GM18519 (cell line): ENCODE results near the gene PRLR.

Experiments used
- ATAC-seq: cut with Tn5 transposase; IDR thresholded peaks from one replicate; pipeline ENCODE4 v1.9.1; 2021; ENCODE audit warnings: mild to moderate bottlenecking, moderate library complexity; ENCODE audit not compliant: unreplicated experiment, low FRiP score

The PRLR gene

DNA sequence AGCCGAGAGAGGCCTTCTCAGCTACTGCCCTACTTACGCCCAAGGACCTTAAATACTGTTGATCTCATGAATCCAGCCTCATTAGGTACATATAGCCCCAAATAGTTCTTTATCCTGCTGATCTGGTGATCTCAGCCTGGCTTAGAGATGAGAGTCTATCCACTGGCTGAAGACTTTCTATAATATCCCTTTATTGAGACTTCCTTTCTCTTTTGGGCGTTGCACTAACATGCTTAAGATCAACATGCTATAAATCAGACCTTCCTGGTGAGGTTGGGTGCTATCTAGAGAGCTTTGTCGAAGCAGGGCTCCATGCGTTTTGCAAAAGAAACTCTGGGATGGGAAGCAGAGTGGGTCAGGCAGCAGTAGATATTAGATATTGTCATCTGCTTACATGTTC is 138.6 kb downstream of the PRLR start:
- no peak for ATAC-seq

DNA sequence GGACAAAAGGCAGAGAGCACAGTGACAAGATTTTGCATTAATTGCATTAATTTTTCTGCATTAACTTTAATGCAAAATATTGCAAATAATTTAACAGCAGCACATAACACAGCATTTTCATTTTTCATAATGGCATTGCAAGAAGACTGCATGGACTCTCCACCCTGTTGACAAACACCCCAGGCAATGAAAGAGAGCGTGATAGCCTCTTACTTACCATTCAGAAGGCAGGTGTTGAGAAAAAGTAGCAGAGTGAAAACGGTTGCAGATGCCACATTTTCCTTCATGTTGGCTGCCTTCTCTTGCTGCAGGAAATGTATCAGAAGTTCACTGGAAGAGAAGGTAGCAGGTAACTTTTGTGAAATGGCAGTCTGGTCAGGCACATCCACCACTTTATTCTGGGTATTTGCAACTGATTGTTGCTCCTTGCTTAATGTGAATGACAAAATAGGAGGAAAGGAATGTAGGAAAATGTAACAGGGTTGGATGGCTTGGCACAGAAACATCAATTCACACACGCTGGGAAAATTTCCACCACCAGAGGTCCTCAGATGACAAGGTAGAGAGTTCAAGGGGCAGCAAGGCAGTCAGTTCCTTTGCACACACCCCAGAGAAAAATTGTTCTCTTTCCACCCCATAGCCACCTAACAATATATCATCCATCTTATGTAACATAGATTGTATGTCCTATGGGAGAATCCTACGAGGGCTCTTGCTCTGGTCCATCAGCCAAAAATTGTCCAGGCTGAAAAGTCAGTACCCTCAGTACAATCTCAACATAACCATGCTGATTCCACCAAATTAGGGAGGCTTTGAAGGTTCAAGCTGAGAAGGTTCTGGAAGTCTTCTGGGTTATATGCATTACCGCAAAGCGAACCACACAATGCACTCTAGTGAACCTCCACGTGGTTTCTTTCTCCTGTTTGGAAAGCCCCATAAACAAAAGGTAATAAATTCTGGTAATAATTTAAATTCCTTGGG is 140.7 kb downstream of the PRLR start:
- ATAC-seq, result no peak

DNA sequence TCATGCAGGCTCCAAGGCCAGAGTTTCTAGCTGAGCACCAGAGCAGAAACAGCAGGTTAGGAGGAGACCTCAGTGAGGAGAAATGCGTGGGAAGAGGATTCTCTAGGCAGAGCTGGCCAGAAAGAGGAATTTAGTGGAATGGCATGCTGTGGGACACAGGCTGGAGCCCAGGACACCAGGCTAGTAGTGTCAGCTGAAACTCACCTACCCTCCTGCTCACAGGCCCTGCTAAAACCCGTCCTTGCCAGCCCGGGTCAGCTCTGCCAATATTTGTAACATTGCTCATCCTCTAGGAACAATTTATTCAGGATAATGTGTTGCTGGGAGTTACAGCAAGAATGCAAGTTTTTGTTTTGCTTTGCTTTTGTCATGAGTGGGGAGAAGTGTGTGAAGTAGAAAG is 142.3 kb downstream of the PRLR start:
- no peak for ATAC-seq

DNA sequence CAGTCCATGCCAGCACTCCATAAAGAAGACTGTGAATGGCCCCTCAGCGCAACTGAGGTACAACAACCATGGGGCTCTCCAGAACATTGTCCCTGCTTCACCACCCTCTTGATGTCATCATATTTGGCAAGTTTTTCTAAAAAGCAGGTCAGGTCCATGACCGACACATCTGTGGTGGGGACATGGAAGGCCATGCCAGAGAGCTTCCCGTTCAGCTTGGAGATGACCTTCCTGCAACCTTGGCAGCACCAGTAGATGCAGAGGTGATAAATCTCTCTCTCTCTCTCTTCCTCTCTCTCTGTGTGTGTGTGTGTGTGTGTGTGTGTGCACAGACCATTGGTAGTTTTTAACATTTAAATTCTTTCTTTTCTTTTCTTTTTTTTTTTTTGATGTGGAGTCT is 147.1 kb downstream of the PRLR start:
- ATAC-seq, result no peak

DNA sequence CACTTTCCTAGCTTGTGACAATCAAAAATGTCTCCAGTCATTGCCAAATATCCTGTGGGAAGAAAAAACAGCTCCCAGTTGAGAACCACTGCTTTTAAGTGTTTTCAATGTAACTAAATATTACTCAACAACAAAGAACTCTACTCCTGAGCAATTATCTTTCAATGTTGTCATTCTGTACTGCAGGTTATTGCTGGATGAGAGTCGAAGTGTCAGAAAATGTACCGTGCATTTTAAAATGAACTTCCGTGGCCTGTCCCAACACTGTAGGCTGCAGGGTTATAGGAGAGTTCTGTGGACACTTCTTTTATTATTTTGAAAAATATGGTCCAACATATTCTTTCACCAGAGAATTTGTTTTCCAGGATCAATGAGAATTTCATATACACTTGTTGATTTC is 147.8 kb downstream of the PRLR start:
- no peak for ATAC-seq

DNA sequence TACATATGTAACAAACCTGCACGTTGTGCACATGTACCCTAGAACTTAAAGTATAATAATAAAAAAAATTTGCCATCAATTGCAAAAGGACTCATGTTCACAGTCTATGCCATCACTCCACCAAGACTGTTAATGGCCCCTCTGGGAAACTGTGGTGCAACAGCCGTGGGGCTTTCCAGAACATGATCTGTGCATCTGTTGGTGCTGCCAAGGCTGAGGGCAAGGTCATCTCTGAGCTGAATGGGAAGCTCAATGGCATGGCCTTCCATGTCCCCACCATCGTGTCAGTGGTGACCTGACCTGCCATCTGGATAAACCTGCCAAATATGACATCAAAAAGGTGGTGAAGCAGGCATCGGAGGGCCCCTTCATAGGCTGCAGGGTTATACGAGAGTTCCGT is 149.2 kb downstream of the PRLR start:
- ATAC-seq, result no peak

DNA sequence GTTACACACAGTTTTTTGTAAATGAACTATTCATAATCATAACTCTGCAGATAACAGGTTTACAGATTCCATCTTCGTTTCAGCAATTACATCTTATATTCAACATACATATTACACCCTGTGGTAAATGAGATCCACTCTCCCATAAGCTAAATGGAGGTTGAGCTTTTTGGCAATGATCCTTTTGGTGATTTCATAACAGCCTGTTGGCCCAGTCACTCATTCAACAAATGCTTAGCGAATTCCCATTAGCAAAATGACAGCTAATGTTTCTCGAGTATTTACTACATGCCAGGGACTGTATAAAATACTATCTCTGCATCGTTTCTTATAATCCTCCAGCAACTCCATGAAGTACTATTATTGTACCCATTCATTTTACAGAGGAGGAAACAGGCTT is 157.1 kb downstream of the PRLR start:
- ATAC-seq, result no peak

DNA sequence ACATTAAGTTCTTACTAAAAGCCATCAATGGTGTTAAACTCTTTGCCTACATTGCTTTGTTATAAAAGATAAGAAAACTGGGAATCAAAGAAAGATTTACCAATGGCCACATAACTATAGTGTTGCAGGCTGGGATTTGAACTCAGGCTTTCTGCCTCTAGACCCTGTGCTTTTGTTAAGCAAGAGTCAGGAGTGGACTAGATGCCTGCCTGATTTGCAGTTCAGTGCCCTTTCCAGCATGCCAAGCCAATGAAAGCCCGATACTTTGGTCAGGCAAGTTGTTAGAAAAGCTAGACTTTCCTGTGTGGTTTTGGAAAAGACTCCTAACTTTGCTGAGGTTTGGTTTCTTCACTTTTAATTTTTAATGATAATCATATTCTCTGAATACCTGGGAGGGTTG is 161.1 kb downstream of the PRLR start:
- ATAC-seq, result no peak

DNA sequence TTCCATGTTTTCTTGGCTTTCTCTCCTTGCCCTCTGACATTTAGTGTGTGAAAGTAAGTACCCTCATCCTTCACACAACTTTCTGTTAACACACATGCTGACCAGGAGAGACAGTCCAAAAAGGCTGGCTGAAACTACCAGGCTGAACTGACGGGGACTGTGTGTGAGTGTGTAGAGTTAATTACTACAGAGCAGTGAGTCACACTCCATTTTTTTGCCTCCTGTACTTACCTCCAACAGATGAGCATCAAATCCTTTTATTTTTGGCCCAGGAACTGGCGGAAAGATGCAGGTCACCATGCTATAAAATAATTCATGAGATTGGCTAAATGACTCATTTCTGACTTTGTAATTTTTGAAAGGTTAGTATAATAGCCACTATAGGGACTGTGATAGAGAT is 162.3 kb downstream of the PRLR start:
- ATAC-seq, result no peak

DNA sequence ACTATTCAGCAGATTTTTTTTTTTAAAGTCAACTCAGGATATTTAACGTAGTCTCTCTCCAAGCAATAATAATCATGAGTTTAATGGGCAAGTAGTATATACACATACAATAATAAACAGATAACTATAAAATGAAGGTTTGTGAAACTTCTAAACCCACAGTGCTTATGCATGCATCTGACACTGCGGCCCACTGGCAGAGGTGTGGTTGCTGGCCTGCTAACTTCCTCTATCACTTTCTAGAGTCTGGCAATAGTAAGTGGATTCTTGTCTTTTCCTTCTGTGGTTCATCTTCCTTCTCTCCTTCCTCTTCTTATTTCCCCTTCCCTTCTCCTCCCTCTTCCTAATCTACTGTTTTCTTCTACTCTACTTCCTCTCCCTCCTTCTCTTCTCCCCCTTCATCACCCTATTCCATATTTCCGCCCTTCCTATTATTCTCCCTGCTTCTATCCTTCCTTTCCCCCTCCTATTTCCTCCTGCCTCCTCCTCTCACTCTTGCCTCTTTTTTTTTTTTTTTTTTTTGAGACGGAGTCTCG is 164.0 kb downstream of the PRLR start:
- ATAC-seq, result peak; percentile 47

DNA sequence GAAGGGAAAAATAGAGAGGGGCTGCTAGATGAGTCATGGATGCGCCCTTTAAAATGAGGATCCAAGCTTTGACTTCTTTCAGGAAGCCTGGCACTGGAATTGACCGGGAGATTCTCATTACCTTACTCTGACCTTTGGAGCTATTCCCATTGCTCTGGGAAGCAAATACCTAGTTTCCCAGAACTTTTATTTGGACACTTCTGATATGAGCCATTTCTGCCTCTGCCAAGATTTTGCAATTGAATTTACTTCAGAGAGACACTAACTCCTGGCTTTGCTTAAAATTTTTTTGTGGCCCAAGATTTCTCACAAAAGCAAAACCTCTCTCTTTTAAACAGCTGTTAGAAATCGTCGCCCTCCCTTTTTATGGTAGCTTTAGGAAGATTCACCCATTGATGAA is 166.9 kb downstream of the PRLR start:
- ATAC-seq, result no peak

DNA sequence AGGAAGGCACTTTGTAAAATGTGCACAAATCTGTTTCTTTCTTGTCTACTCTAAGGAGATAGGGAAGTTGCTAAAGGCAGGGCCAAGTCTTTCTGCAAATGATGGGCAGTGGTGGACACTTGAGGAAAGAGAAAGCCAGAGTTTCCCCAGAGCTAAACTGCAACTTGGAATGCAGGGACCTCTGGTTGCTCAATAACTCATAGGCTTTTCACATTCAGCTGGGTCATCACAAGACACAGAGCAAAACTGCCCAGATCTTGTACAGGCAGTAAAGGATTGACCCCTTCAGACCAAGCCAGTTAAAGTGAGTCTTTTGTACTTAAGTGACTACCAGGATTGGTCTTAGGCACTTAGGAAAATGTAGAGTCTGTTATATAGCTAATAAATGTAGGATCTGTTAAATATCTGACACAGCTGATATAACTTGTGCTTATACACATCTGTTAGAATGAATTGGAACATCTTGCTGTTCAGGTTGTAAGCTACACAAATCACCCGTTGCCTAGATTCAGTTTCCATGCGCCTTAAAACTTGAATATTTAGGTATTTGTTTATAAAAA is 169.0 kb downstream of the PRLR start:
- no peak for ATAC-seq

DNA sequence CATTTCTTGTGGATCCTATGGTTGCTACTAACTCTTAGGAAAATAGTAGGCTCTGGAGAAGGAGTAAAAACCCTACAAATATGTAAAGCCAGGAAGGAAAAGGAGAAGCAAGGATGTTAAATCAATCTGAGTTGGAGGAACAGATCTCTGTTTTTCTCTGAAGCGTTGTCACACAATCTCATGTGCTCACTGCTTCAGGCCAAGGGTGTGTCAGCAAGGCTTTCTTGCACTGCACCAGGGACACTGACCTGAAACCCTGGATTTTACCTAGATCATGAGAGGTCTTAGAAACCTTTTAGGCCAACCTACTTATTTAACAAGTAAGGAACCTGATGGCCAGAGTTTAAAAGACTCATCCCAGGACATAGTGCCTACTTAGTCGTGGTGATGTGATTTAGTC is 170.1 kb downstream of the PRLR start:
- ATAC-seq, result no peak

DNA sequence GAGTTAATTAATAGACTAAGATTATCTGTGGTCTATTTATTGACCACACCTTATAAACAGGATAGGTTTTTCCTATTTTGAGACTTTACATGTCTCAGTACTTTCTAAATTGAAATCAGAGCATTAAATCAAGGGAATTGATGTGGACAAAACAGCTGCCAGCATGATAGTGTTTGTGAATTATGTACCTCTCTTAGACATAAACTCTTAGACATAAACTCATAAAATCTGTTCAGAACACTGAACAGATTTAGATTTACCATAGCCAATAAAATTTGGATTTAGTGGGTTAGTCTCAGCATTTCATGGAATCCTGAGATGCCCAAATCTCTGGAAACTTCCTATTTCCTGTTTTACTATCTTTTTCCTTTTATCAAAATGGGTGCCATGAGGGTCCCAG is 171.0 kb downstream of the PRLR start:
- ATAC-seq, result no peak

DNA sequence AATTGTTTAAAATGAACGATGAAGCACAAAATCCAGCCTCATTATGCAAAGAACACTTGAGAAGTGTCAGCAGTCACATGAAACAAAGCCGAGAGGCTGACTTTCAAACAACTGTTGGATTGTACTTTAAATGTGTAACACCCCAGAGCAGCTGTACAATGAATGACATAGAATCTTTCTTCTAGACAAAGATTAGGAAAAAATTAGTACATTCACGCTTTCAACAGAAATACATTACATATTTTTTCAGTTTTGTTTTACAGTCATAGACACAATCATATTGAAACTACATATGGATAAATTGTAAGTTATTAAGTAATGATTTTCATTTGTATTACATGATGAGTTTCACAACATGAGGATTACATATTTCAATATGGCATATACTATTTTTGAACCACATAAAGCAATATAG is 171.9 kb downstream of the PRLR start:
- ATAC-seq, result peak; percentile 65

DNA sequence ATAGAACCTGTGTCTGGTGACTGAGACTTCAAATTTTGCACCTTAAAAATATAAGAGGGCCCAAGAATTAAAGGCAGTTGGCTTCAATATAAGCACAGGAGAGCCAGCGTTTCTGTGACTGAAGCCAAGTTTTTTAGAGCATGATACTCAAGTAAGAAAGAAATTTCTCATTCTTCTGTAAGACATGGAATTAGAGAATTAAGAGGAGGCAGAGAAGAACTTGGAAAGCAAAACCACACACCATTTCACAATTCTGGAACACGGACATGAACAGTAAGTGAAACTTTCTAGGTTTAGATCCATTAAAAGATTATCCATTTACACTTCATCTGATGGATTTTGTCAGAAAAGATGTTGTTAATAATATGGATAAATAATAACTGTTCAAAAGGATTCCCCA is 173.6 kb downstream of the PRLR start:
- ATAC-seq, result no peak

DNA sequence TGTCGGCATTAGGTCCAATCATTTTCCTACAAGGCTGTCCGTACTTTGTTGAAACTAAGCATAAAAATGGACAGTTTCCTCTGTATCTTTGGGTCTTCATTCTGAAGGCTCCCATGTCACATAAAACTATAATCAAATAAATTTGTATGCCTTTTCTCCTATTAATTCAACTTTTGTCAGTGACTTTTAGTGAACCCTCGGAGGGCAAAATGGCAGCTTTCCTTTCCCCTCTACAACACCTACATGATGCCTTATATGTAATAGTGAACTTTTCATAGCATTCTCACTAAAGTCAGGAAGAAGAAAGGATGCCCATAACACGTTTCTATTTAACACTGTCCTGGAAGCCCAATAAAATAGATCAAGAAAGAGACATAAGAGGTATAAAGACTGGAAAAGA is 177.4 kb downstream of the PRLR start:
- no peak for ATAC-seq

DNA sequence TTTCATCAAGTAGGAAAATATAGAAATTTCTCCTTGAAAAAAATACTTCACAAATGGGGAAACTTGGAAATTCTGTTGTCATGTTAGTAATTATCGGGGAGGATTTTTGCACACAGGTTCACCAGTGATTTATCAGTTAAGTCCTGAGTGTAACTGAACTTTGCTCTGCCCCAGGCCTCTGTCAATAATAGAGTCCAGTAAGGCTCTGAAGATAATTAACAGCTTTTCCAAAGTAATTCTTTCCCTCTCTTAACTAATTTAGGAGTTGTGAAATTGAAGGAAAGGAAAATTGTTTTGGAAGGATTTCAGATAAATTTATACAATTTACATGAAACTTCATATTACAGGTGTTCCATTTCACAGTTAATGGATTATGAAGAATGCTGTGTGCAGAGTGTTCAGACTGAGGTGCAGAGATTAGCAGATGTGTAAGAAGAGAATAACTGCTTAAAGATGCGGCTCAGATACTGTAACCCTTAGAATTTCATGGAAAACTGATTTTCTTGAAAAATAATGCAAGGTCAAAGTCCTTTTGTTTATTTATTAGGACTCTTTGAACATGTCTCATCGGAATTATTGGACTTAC is 179.7 kb downstream of the PRLR start:
- ATAC-seq, result no peak

DNA sequence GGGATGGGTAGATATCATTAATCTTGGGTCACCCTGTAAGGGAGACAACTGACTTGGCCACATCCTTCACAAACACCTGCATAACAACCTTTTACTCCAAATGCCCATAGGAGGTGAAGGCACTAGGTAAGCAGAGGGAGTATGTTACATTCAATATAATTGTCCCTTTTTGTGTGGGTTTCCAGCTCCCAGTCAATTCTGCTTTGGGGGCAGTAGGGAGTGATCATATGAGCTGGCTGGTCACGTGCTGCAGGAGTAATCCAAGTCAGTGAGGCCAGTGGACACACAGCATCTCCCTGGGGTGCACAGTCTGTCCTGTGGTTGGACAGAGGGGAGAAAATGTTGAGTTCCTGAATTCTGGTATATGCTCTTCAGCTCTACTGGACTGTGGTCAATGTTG is 181.4 kb downstream of the PRLR start:
- ATAC-seq, result no peak

DNA sequence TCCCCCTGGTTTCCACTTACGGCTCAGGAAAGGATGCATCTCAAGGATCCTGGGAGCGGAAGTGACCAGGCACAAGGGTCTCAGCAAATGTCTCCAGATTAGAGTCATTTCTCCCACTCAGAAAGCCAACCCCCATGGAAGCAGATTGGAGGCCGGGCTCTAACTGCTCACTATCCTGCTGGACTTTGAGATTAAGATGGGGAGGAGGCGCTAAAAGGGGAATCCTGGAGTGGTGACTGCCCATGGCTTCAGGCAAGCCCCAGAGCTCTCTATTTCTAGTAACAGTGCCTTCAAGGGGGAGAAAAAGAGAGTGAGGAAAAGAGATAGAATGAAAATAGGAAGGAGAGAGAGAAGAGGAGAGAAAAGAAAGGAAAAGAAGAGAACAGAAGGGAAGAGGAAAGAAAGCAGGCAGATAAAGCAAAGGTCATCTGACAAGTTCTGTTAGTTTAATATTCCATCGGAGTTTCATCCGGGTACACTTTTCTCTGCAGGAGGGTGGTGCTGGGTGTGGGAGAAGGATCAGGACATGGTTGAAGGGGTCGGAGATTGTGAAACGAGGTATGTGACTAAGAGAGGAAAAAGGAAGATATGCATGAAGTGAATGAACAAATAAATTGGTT is 182.4 kb downstream of the PRLR start, which contains the start of gene AGXT2:
Gene AGXT2 (minus strand): TSS at position 165 of the 620 bp plus-strand sequence. CDS start 57 bp downstream, at position 108.
- ATAC-seq, result no peak

DNA sequence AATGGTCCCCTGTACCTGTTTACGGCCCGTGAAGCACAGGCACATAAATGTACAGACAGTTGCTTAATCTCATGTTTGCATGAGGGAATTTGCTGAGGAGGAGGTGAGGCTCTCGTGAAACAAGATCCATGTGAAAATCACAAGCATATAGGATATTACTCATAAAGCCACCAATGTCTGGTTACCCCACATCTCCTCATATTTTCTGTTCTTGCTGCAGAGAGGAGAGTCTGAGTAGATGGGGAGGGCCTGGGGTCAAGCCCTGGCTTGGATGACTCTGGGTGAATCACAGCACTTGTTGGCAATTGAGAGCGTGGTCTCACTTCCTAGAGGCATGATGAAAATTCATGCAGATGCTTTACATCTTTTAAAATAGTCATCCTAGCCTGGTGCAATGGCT is 183.5 kb downstream of the PRLR start:
- no peak for ATAC-seq
